Brain microvascular endothelial cell (primary cell): Measurements from ENCODE around the gene SASH3.

Experiments
- DNase-seq: peaks from one replicate; pipeline ENCODE4 v3.0.0-alpha.2; 2020
- H3K27ac ChIP-seq: fragments of 250-450 bp; sonication (Bioruptor Pico); 2 replicates; pipeline ENCODE4 v1.5.1; 2020; ENCODE audit warnings: mild to moderate bottlenecking, moderate library complexity
- H3K27me3 ChIP-seq: fragments of 250-450 bp; sonication (Bioruptor Pico); replicated peaks from 2 replicates; pipeline ENCODE4 v1.5.1; 2020; ENCODE audit warnings: mild to moderate bottlenecking
- H3K36me3 ChIP-seq: fragments of 250-450 bp; sonication (Bioruptor Pico); replicated peaks from 2 replicates; pipeline ENCODE4 v1.5.1; 2020; ENCODE audit warnings: mild to moderate bottlenecking
- H3K4me3 ChIP-seq: 2 replicates; pipeline ENCODE4 v1.5.1; 2011; ENCODE audit warnings: low read depth, mild to moderate bottlenecking, control low read depth, low read length, moderate library complexity
- CTCF ChIP-seq: IDR thresholded peaks from 2 replicates; pipeline ENCODE4 v1.5.1; 2011; ENCODE audit warnings: low read depth, mild to moderate bottlenecking, moderate library complexity, low read length, control low read depth, inconsistent platforms; ENCODE audit errors: missing control alignments
- in situ Hi-C: cut with HindIII; loops from 2 replicates; pipeline ENCODE4 v1.10.0; 2017; ENCODE audit warnings: low sequenced_read_pairs, low pct_ligation_motif_present

The SASH3 gene

GRCh38 chrX:129754056-129755024 lies 25.4 kb upstream of the SASH3 start:
- no peak for DNase-seq
- Histone ChIP-seq H3K27ac (no peak overlapping the region), H3K4me3 (no peak overlapping the region), H3K36me3 (no peaks in the 10 kb centered on the region), H3K27me3 (no peaks in the 10 kb centered on the region)
- in situ Hi-C loops, result no loop called here
- peak; percentile 58 for TF ChIP-seq CTCF

- no peak overlapping the region for H3K27ac ChIP-seq
- no peaks in the 10 kb centered on the region for H3K27me3 ChIP-seq
- H3K36me3 ChIP-seq, result no peaks in the 10 kb centered on the region
- DNase-seq, result no peak
- in situ Hi-C loops, result no loop called here
- H3K4me3 ChIP-seq, result no peak overlapping the region
- no peak for TF ChIP-seq CTCF
Observed at GRCh38 chrX:129755779-129756650, 23.7 kb upstream of the SASH3 start.

- H3K4me3 ChIP-seq, result no peak overlapping the region
- in situ Hi-C loops, result no loop called here
- H3K27me3 ChIP-seq, result no peaks in the 10 kb centered on the region
- peak; percentile 57 for DNase-seq
- no peak for TF ChIP-seq CTCF
- H3K27ac ChIP-seq, result no peak overlapping the region
- H3K36me3 ChIP-seq, result no peaks in the 10 kb centered on the region
Observed at GRCh38 chrX:129759576-129760061, 20.1 kb upstream of the SASH3 start.

- no peak overlapping the region for H3K27ac ChIP-seq
- H3K36me3 ChIP-seq, result no peaks in the 10 kb centered on the region
- H3K27me3 ChIP-seq, result no peaks in the 10 kb centered on the region
- no peak for DNase-seq
- no peak for TF ChIP-seq CTCF
- in situ Hi-C loops, result no loop called here
- H3K4me3 ChIP-seq, result no peak overlapping the region
Observed at GRCh38 chrX:129760155-129760554, 19.6 kb upstream of the SASH3 start.

GRCh38 chrX:129760981-129761380 lies 18.8 kb upstream of the SASH3 start:
- Histone ChIP-seq H3K27ac (no peak overlapping the region), H3K4me3 (no peak overlapping the region), H3K27me3 (no peaks in the 10 kb centered on the region), H3K36me3 (no peaks in the 10 kb centered on the region)
- DNase-seq, result no peak
- in situ Hi-C loops, result no loop called here
- no peak for TF ChIP-seq CTCF
